Spleen (tissue), 7 donors: Measurements from ENCODE around the gene CRACDL.

Experiments
- CTCF ChIP-seq, 11 experiments: fragments of 200-600 bp in 7 of 11; fragments of 450-650 bp in 4 of 11; sonication (generic) in 4 of 11; IDR thresholded peaks in 8 of 11; conservative IDR thresholded peaks in 3 of 11; 1 replicate in 7 of 11; 2 replicates in 4 of 11; pipeline versions ENCODE4 v1.4.0 to v1.8.0; 2016 to 2021; ENCODE audit warnings: antibody characterized with exemption in 11 of 11, inconsistent platforms in 4 of 11, mild to moderate bottlenecking in 1 of 11
- POLR2A ChIP-seq, 3 donors: fragments of 450-650 bp; IDR thresholded peaks; one replicate each; pipeline ENCODE4 v1.5.1; 2017; ENCODE audit warnings: antibody characterized with exemption in 3 of 3, mild to moderate bottlenecking in 1 of 3
- POLR2AphosphoS5 ChIP-seq, 3 donors: sonication (generic); formaldehyde crosslinking; IDR thresholded peaks; one replicate each; pipeline ENCODE4 v1.5.1; 2017; ENCODE audit warnings: antibody characterized with exemption in 3 of 3
- donor health status: DM: no; HTN: no; CAD: no; lungs with moderate emphysema.
- donor health status: DM: no; HTN: no; CAD: no.
- donor health status: DM: no; HTN: no; CAD: no.

GRCh38 chr2:98898423-98898841 is 37.6 kb downstream of the CRACDL start:
- TF ChIP-seq CTCF (IDR thresholded peaks at IDR 0.05 in 8 of 11, conservative IDR thresholded peaks at IDR 0.05 in 3 of 11) = no peak
- TF ChIP-seq POLR2A (IDR thresholded peaks at IDR 0.05) = no peak
- no peak for TF ChIP-seq POLR2AphosphoS5 (IDR thresholded peaks at IDR 0.05)
